ENCODE measurements around the gene PCDHGA7. TPM values are rescaled to one million over a fixed set of nuclear protein-coding genes. Genes with fewer than 3 reads are reported as not detected.
A peak's percentile ranks its signal among the peaks of the same experiment; 100 is the strongest.

Gene PCDHGA7
- total RNA-seq, 1 donor: 6.5 TPM

DNA sequence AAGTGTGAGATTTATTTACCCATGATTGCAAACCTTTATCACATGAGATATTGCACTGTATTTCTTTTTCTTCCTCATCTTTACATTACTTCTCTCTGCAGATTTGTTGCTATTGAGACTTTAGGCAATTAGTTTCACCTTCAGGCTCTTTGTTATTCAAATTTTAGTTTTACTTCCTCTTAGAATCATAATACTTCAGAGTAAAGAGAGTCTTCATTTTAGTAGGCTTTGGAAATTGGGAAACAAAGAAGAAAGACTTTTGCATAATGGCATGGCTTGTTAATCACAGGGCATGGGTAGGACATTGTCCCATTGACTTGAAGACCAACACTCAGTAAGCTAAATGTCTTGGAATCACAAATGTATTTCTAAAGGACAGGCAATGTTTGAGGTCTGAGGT is 19.8 kb upstream of the PCDHGA7 start:
- Histone ChIP-seq H3K36me3 (ENCODE audit: insufficient read depth, low read length) (no peaks in the 10 kb centered on the region), H3K27ac (ENCODE audit: low read depth, low read length) (no peak overlapping the region), H3K9me3 (ENCODE audit: low read depth, low read length) (peaks cover 33% of the 10 kb centered on the region), H3K4me2 (ENCODE audit: insufficient read depth, low read length) (no peak overlapping the region), H3K4me3 (ENCODE audit: insufficient read depth, low read length) (no peak overlapping the region), H3K4me1 (ENCODE audit: insufficient read depth, low read length) (no peaks in the 10 kb centered on the region), H3K79me2 (ENCODE audit: insufficient read depth, low read length) (no peaks in the 10 kb centered on the region), H4K20me1 (ENCODE audit: insufficient read depth, low read length) (no peaks in the 10 kb centered on the region), H2AFZ (ENCODE audit: low read length) (no peak overlapping the region), H3K27me3 (ENCODE audit: insufficient read depth, low read length) (peaks cover 59% of the 10 kb centered on the region)
- TF ChIP-seq, protein P1, sequence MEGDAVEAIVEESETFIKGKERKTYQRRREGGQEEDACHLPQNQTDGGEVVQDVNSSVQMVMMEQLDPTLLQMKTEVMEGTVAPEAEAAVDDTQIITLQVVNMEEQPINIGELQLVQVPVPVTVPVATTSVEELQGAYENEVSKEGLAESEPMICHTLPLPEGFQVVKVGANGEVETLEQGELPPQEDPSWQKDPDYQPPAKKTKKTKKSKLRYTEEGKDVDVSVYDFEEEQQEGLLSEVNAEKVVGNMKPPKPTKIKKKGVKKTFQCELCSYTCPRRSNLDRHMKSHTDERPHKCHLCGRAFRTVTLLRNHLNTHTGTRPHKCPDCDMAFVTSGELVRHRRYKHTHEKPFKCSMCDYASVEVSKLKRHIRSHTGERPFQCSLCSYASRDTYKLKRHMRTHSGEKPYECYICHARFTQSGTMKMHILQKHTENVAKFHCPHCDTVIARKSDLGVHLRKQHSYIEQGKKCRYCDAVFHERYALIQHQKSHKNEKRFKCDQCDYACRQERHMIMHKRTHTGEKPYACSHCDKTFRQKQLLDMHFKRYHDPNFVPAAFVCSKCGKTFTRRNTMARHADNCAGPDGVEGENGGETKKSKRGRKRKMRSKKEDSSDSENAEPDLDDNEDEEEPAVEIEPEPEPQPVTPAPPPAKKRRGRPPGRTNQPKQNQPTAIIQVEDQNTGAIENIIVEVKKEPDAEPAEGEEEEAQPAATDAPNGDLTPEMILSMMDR (IDR thresholded peaks at IDR 0.05; ENCODE audit: extremely low read depth, low read depth, low read length): no peak
- DNase-seq (ENCODE audit: insufficient read length, low spot score, missing footprints): no peak

DNA sequence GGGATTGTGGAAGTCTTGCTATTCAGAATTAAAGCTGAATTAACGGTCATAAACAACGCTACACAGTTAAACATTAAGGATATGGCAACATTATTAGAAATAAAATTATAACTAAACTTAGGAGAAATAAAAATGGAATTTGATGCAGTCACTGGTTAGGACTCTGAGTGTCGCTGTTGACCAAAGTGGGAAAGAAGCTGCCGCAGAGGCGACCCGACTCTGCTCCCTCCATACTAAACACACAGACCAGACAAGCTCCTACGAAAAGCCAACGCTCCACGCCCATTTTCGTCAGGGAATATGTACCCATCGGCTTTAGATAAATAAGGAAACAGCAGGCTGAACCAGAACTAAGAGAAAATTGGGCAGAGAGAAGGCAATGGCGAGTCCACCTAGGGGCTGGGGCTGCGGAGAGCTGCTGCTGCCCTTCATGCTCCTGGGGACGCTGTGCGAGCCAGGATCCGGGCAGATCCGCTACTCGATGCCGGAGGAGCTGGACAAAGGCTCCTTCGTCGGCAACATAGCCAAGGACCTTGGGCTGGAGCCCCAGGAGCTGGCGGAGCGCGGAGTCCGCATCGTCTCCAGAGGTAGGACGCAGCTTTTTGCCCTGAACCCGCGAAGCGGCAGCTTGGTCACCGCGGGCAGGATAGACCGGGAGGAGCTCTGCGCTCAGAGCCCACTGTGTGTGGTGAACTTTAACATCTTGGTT is 18.4 kb upstream of the PCDHGA7 start, which contains the start of gene PCDHGA5:
Gene PCDHGA5 (plus strand): TSS at position 211 of the 709 bp plus-strand sequence. CDS start 169 bp downstream, at position 380.
- TF ChIP-seq, protein P1 (IDR thresholded peaks at IDR 0.05; ENCODE audit: extremely low read depth, low read depth, low read length): peak; percentile 27
- DNase-seq (ENCODE audit: insufficient read length, low spot score, missing footprints): no peak
- H3K79me2 ChIP-seq (ENCODE audit: insufficient read depth, low read length): no peaks in the 10 kb centered on the region
- H3K27me3 ChIP-seq (ENCODE audit: insufficient read depth, low read length): peaks cover 64% of the 10 kb centered on the region
- H4K20me1 ChIP-seq (ENCODE audit: insufficient read depth, low read length): no peaks in the 10 kb centered on the region
- no peak within 1 kb of the TSS for H3K27ac ChIP-seq (ENCODE audit: low read depth, low read length)
- H3K4me1 ChIP-seq (ENCODE audit: insufficient read depth, low read length): no peaks in the 10 kb centered on the region
- H3K4me3 ChIP-seq (ENCODE audit: insufficient read depth, low read length): peak within 1 kb of the TSS; percentile 53
- H3K36me3 ChIP-seq (ENCODE audit: insufficient read depth, low read length): no peaks in the 10 kb centered on the region
- peak within 1 kb of the TSS; percentile 36 for H3K4me2 ChIP-seq (ENCODE audit: insufficient read depth, low read length)
- peaks cover 33% of the 10 kb centered on the region for H3K9me3 ChIP-seq (ENCODE audit: low read depth, low read length)
- H2AFZ ChIP-seq (ENCODE audit: low read length): no peak within 1 kb of the TSS

DNA sequence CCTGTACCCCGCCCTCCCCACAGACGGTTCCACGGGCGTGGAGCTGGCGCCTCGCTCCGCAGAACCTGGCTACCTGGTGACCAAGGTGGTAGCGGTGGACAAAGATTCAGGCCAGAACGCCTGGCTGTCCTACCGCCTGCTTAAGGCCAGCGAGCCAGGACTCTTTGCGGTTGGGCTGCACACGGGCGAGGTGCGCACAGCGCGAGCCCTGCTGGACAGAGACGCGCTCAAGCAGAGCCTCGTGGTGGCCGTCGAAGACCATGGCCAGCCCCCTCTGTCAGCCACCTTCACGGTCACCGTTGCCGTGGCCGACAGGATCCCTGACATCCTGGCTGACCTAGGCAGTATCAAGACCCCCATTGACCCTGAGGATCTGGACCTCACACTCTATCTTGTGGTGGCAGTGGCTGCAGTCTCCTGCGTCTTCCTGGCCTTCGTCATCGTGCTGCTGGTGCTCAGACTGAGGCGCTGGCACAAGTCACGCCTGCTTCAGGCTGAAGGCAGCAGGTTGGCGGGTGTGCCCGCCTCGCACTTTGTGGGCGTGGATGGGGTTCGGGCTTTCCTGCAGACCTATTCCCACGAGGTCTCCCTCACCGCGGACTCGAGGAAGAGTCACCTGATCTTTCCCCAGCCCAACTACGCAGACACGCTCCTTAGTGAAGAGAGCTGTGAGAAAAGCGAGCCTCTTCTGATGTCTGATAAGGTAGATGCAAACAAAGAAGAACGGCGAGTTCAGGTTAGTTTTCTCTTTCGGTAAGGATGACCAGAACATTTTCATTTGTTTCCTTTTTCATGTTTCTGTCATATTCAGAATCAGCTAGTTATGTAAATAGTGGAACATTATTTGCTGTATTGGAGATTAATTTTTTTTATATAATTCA is 16.3 kb upstream of the PCDHGA7 start:
- no peak for DNase-seq (ENCODE audit: insufficient read length, low spot score, missing footprints)
- Histone ChIP-seq H3K79me2 (ENCODE audit: insufficient read depth, low read length) (no peaks in the 10 kb centered on the region), H2AFZ (ENCODE audit: low read length) (no peak overlapping the region), H3K9me3 (ENCODE audit: low read depth, low read length) (peaks cover 30% of the 10 kb centered on the region), H3K4me1 (ENCODE audit: insufficient read depth, low read length) (no peaks in the 10 kb centered on the region), H3K27ac (ENCODE audit: low read depth, low read length) (no peak overlapping the region), H4K20me1 (ENCODE audit: insufficient read depth, low read length) (no peaks in the 10 kb centered on the region), H3K27me3 (ENCODE audit: insufficient read depth, low read length) (peaks cover 56% of the 10 kb centered on the region), H3K36me3 (ENCODE audit: insufficient read depth, low read length) (no peaks in the 10 kb centered on the region), H3K4me3 (ENCODE audit: insufficient read depth, low read length) (no peak overlapping the region), H3K4me2 (ENCODE audit: insufficient read depth, low read length) (no peak overlapping the region)
- TF ChIP-seq, protein P1 (IDR thresholded peaks at IDR 0.05; ENCODE audit: extremely low read depth, low read depth, low read length): no peak

Data from osteoblast (primary cell).